ENCODE results near the gene S100A13.
"Not testable (repeated sequence)": the region's sequence is repeated elsewhere in the genome, so short reads cannot be mapped to it uniquely, and the experiment has no call there.

S100A13 gene

GRCh38 chr1:153602749-153603148 is 24.6 kb downstream of the S100A13 start:
- no peak for DNase-seq (ENCODE audit: low spot score)

DNA sequence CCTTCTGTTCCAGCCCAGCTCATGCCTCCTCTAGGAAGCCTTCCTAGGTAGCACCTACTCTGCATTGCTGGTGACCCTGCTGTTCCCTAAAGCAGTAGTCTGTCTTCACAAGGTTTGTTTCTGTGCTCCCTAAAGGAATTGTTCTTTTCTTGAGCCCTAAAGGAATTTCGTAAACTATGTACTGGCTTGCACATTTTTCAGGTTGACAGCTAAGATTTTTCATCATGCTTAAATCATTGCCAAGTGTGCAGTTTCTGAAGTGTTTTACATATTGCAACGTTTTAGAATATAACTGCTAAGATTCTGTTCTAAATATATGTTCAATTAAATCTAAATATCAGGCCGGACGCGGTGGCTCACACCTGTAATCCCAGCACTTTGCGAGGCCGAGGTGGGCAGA is 27.5 kb downstream of the S100A13 start:
- no peak for DNase-seq (ENCODE audit: low spot score)

- peak; percentile 40 for DNase-seq (ENCODE audit: low spot score)
Observed at GRCh38 chr1:153598309-153599172, 28.8 kb downstream of the S100A13 start.

GRCh38 chr1:153597206-153597605 is 30.1 kb downstream of the S100A13 start:
- no peak for DNase-seq (ENCODE audit: low spot score)

GRCh38 chr1:153592748-153593147 is 34.6 kb downstream of the S100A13 start:
- DNase-seq (ENCODE audit: low spot score) = no peak

GRCh38 chr1:153588482-153588881 is 38.8 kb downstream of the S100A13 start:
- DNase-seq (ENCODE audit: low spot score) = no peak

GRCh38 chr1:153588033-153588432 is 39.3 kb downstream of the S100A13 start:
- DNase-seq (ENCODE audit: low spot score) = not testable (repeated sequence)

GRCh38 chr1:153587314-153587713 is 40.0 kb downstream of the S100A13 start:
- DNase-seq (ENCODE audit: low spot score) = no peak

GRCh38 chr1:153586347-153586746 is 41.0 kb downstream of the S100A13 start:
- DNase-seq (ENCODE audit: low spot score) = no peak

DNA sequence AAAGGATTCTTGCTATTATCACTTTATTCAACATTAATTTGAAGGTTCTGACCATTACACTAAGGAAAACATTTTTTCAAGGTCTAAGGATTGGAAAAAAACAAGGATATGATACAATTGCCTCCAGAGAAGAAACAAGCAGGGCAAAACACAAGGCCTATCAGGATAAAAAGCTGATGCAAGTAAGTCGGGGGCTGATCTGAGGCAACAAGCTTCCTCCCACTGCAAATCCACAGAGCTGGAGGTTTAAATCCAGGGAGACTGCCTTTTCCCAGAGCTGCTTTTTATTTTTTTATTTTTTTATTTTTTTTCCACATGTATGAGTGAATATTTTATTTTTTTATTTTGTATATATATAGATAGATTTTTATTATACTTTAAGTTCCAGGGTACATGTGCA is 42.3 kb downstream of the S100A13 start:
- DNase-seq (ENCODE audit: low spot score) = no peak

DNA sequence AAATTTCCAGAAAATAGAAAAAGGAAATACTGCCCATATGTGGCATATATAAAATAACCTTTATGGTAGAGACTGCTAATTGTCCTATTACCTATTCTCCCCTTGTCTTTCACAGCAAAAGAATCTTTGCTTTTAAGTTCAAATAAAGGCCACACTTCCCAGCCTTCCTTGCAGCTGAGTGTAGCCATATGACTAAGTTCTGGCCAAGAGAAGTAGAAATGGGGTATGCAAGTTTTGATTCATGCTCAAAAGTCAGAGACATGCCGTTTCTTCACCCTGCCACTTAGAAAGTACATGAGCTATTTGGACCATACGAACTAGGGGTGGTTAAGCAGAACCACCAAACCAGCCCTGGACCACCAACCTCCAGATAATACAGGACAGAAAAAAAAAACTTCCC is 43.3 kb downstream of the S100A13 start:
- no peak for DNase-seq (ENCODE audit: low spot score)

DNA sequence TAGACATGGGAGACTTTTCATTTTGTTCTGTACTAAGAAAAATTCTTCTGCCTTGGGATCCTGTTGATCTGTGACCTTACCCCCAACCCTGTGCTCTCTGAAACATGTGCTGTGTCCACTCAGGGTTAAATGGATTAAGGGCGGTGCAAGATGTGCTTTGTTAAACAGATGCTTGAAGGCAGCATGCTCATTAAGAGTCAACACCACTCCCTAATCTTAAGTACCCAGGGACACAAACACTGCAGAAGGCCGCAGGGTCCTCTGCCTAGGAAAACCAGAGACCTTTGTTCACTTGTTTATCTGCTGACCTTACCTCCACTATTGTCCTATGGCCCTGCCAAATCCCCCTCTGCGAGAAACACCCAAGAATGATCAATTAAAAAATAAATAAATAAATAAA is 43.8 kb downstream of the S100A13 start:
- DNase-seq (ENCODE audit: low spot score) = not testable (repeated sequence)

DNA sequence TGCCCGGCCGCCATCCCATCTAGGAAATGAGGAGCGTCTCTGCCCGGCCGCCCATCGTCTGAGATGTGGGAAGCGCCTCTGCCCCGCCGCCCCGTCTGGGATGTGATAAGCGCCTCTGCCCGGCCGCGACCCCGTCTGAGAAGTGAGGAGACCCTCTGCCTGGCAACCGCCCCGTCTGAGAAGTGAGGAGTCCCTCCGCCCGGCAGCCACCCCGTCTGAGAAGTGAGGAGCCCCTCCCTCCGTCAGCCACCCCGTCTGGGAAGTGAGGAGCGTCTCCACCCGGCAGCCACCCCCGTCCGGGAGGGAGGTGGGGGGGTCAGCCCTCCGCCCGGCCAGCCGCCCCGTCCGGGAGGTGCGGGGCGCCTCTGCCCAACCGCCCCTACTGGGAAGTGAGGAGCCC is 44.5 kb downstream of the S100A13 start:
- DNase-seq (ENCODE audit: low spot score) = not testable (repeated sequence)

GRCh38 chr1:153578936-153579335 is 48.4 kb downstream of the S100A13 start:
- DNase-seq (ENCODE audit: low spot score) = no peak

GRCh38 chr1:153578490-153578889 is 48.8 kb downstream of the S100A13 start:
- no peak for DNase-seq (ENCODE audit: low spot score)

DNA sequence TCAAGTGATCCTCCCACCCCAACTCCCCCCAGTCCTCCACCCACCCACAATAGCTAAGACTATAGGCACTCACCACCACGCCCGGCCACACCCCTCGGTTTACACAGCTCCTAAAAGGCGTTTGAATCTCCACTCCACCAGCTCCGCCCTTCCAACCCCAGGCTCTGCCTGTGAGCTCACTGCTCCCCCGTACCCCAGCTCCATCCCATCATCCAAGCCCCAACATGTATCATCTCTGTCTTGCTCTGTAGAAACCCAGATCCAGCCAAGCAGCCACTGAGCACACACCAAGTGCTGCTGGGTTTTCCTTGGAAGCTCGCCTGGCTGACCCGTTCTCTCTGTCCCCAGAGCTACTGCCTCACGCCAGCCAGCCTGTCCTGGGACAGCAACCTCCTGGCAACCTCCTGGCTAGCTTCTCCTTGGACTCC is 49.7 kb downstream of the S100A13 start:
- no peak for DNase-seq (ENCODE audit: low spot score)

GRCh38 chr1:153577138-153577537 is 50.2 kb downstream of the S100A13 start:
- DNase-seq (ENCODE audit: low spot score) = no peak

- DNase-seq (ENCODE audit: low spot score) = not testable (repeated sequence)
Observed at GRCh38 chr1:153575497-153575896, 51.8 kb downstream of the S100A13 start.

DNA sequence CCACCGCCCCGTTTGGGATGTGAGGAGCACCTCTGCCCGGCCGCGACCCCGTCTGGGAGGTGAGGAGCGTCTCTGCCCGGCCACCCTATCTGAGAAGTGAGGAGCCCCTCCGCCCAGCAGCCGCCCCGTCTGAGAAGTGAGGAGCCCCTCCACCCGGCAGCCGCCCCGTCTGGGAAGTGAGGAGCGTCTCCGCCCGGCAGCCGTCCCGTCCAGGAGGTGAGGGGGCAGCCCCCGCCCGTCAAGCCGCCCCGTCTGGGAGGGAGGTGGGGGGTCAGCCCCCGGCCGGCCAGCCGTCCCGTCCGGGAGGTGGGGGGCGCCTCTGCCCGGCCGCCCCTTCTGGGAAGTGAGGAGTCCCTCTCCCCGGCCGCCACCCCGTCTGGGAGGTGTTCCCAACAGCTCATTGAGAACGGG is 52.2 kb downstream of the S100A13 start:
- not testable (repeated sequence) for DNase-seq (ENCODE audit: low spot score)

- no peak for DNase-seq (ENCODE audit: low spot score)
Observed at GRCh38 chr1:153573351-153573750, 54.0 kb downstream of the S100A13 start.

- peak; percentile 84 for DNase-seq (ENCODE audit: low spot score)
Observed at GRCh38 chr1:153572569-153573015, 54.7 kb downstream of the S100A13 start.

GRCh38 chr1:153571706-153572105 is 55.6 kb downstream of the S100A13 start:
- DNase-seq (ENCODE audit: low spot score) = no peak

DNA sequence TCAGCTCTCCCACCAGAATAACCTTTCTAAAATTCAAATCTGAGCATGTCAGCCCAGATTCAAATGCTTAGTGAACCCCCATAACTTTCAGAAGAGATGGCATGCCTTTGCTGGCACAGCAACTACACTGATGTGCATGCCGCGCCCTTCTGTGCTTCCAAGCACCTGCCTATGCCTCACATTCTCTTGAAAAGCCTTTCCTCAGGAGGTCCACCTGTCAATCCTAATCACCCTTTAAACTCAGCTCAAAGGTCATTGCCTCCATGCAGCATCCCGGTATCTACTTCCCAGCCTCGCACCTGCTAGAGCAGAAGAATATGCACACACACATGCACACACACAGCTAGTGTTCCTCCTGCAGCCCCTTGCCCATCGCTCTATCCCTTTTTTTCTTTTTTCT is 56.4 kb downstream of the S100A13 start:
- no peak for DNase-seq (ENCODE audit: low spot score)

DNA sequence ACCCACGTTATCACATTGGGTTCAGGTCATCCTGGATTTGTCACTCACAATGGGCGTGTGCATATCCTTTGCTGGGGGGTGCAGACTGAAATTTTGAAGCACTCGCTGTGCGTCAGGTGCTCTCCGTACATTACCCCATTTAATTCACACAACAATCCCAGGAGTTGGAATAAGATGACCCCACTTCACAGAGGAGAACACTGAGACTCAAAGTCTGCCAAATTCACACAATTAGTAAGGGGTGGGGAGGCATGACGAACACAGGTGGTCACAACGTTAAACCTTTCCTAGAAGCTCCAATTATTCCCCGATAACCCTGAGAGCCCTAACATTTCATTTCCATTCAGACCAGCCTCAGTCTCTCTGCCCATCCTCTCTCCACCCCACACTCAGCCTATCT is 57.8 kb downstream of the S100A13 start:
- no peak for DNase-seq (ENCODE audit: low spot score)
